GM13976 (cell line): ENCODE measurements around the gene USP14.

Experiments
- DNase-seq: peaks from one replicate; pipeline ENCODE4 v3.0.0; 2012; ENCODE audit warnings: low spot score
- in situ Hi-C: fragments of 300-500 bp; cut with MboI; formaldehyde crosslinking; loops from one replicate; pipeline ENCODE4 v1.12.0; 2022; ENCODE audit warnings: low sequenced_read_pairs, mixed read lengths, inconsistent platforms; ENCODE audit not compliant: unreplicated experiment
- TF ChIP-seq, protein P1 (sequence below): IDR thresholded peaks from 2 replicates; pipeline ENCODE4 v1.5.1; 2012; ENCODE audit warnings: borderline replicate concordance, mild to moderate bottlenecking; ENCODE audit not compliant: insufficient read depth; ENCODE audit errors: extremely low read depth, missing control alignments, control extremely low read depth

Gene USP14

DNA sequence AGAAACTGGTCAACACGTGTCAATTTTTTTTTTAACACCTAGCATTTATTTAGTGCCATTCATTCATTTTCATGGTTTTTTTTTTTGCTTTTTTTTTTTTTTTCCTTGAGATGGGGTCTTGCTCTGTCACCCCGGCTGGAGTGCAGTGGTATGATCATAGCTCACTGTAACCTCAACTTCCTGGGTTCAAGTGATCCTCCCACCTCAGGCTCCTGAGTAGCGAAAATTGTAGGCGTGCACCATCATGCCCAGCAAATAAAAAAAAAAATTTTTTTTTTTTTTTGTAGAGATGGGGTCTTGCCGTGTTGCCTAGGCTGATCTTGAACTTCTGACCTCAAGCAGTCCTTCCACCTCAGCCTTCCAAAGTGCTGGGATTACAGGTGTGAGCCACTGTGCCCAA is 21.1 kb downstream of the USP14 start:
- TF ChIP-seq, protein P1, sequence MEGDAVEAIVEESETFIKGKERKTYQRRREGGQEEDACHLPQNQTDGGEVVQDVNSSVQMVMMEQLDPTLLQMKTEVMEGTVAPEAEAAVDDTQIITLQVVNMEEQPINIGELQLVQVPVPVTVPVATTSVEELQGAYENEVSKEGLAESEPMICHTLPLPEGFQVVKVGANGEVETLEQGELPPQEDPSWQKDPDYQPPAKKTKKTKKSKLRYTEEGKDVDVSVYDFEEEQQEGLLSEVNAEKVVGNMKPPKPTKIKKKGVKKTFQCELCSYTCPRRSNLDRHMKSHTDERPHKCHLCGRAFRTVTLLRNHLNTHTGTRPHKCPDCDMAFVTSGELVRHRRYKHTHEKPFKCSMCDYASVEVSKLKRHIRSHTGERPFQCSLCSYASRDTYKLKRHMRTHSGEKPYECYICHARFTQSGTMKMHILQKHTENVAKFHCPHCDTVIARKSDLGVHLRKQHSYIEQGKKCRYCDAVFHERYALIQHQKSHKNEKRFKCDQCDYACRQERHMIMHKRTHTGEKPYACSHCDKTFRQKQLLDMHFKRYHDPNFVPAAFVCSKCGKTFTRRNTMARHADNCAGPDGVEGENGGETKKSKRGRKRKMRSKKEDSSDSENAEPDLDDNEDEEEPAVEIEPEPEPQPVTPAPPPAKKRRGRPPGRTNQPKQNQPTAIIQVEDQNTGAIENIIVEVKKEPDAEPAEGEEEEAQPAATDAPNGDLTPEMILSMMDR: no peak
- in situ Hi-C loops: no loop called here
- no peak for DNase-seq

DNA sequence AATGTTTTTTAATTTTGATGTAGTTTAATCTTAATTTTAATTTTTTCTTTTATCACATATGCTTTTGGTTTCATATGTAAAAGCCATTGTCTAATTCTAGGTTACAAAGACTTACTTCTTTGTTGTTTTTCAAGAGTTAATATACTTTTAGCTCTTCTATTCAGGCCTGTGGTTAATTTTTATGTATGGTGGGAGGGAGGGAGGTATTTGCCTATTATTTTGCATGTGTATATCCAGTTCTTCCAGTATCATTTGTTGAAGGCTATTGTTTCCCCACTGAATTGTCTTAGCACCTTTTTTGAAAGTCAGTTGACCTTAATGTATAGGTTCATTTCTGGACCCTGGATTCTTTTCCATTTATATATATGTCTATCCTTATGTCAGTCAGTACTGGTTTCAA is 23.4 kb downstream of the USP14 start:
- TF ChIP-seq, protein P1: no peak
- no peak for DNase-seq
- in situ Hi-C loops: no loop called here

DNA sequence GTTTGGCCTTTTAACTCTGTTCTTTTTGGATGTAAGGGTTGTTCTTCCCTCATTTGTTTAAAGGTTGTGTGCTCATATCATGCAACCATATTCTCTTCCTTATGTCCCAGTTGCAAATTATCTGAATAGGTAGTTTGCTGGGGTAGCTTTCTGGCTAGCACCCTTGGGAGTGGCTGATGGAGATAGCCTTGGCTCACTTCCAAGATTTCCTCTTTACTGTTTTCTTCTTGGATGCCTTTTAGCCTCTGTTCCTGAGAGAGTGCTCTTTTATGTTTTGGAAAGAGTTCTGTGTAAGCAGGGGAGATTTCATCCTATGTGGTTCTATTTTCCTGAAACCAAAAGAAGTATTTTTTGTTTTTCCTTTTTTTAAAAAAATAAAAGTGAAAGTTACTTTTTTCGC is 25.4 kb downstream of the USP14 start:
- in situ Hi-C loops: no loop called here
- no peak for DNase-seq
- TF ChIP-seq, protein P1: no peak

DNA sequence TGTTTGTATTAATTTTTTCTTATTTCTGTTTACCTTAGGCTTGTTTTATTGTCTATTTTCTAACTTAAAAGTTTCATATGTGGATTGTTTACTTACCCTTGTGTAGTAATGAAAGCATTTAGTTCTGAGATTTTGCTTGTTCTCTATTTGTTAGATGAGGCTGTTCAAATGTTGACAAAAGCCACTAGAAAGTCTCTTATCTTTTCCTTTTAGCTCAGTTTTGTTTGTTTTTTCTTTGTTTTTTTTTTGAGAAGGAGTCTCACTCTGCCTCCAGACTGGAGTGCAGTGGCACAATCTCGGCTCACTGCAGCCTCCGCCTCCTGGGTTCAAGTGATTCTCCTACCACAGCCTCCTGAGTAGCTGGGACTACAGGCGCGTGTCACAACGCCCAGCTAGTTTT is 30.9 kb downstream of the USP14 start:
- in situ Hi-C loops: no loop called here
- TF ChIP-seq, protein P1: no peak
- DNase-seq: no peak

DNA sequence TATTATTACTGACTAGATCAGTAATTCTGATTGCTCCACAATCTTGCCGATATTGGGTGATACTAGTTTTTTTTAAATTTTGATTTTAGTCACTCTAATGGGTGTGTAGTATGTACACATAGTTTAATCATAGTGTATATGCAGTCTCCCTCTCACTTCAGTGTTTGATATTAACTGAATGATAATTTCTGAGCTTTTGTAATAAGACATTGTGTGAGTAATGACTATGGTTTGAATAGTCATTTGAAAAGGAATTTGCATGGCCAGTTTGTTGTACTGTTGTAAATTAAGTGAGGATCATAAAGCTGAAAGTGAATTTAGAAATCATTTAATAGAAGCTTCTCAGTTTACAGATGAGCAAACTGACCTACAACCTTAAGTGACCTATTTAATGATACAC is 33.4 kb downstream of the USP14 start:
- no peak for DNase-seq
- in situ Hi-C loops: no loop called here
- TF ChIP-seq, protein P1: no peak

DNA sequence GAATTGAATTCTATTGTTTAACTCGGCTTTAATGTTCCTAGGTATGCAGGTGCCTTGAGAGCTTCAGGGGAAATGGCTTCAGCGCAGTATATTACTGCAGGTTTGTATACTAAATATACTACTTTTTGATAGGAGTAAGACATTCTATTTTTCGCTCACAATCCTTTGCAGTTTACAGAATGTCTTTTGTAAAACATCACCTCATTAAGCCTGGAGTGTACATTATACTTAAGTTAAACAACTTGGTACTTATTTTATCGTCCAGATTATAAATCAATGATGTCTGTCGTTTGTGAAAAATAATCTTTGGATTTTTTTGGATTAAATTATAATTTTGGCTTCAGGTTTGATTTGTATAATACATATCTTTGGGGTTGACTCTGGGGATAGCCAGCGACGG is 34.4 kb downstream of the USP14 start:
- DNase-seq: no peak
- TF ChIP-seq, protein P1: no peak
- in situ Hi-C loops: no loop called here

DNA sequence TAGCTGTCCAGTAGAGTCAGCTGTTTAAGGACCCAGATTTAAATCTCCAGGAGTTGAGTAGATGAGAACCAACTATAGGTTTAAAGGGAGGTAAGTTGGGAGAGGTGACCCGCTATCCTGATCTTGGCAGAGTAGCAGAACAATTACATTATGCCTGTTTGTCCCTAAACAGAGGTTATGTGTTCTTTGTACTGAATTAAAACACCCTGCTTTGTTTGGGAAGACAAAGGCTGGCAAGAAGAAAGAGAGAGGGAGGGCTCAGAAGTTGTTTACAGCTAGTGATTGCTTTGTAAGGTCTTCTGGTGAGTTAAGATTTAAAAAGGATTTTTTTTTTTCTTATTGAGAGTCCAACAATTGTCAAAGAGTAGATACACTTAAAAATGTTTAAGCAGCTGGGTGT is 37.3 kb downstream of the USP14 start:
- in situ Hi-C loops: no loop called here
- TF ChIP-seq, protein P1: no peak
- no peak for DNase-seq
